ENCODE results near the gene CLSTN2.

DNA sequence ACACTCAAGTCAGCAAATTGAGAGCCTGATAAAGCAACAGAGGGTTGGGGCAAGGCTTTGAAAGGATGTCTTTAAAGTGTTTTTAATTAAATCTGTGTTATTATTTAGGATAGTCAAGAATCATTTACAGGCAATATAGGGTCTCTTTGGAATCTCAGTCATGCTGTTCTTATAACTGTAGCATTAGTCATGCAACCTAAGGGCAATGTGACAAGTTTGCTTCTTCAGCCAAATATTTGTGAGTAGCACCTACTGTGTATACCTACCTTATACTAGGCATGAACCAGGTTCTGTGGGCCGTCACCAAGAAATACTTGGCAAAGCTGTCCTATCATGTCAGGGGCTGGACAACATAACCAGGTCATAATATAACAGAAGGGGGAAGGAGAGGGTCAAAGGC lies 558.3 kb downstream of the CLSTN2 start:
- no peak for TF ChIP-seq CTCF (CRISPR knock-in tag; IDR thresholded peaks at IDR 0.05)
- no peak for TF ChIP-seq POLR2AphosphoS5 (IDR thresholded peaks at IDR 0.05; ENCODE audit: low read depth, low read length)
- no peak for TF ChIP-seq SMAD1 (CRISPR knock-in tag; IDR thresholded peaks at IDR 0.05; ENCODE audit: borderline replicate concordance, low read depth)
